Trophoblast cell (in vitro differentiated cells and primary cell): ENCODE data around the gene PREX1.

Experiments
- DNase-seq, 2 donors: peaks; one replicate each; pipeline ENCODE4 v3.0.0-alpha.2; 2016
- H2AFZ ChIP-seq: 2 replicates; pipeline ENCODE4 v1.6.1; 2013; ENCODE audit warnings: low read length, moderate library complexity, mild to moderate bottlenecking; ENCODE audit not compliant: insufficient read depth, poor library complexity
- H2AK5ac ChIP-seq: 2 replicates; pipeline ENCODE4 v1.6.1; 2013; ENCODE audit warnings: mild to moderate bottlenecking, low read length
- H2BK120ac ChIP-seq: 2 replicates; pipeline ENCODE4 v1.6.1; 2013; ENCODE audit warnings: low read length, mild to moderate bottlenecking, moderate library complexity; ENCODE audit not compliant: insufficient read depth, poor library complexity
- H2BK12ac ChIP-seq: 2 replicates; pipeline ENCODE4 v1.6.1; 2013; ENCODE audit warnings: mild to moderate bottlenecking, low read length, moderate library complexity
- H2BK5ac ChIP-seq: 2 replicates; pipeline ENCODE4 v1.6.1; 2013; ENCODE audit warnings: low read length, low read depth, moderate library complexity, mild to moderate bottlenecking; ENCODE audit not compliant: poor library complexity
- H3K14ac ChIP-seq: 2 replicates; pipeline ENCODE4 v1.6.1; 2013; ENCODE audit warnings: mild to moderate bottlenecking, low read length
- H3K18ac ChIP-seq: 2 replicates; pipeline ENCODE4 v1.6.1; 2013; ENCODE audit warnings: mild to moderate bottlenecking, low read length
- H3K23ac ChIP-seq: 2 replicates; pipeline ENCODE4 v1.6.1; 2013; ENCODE audit warnings: low read length
- H3K27ac ChIP-seq: 2 replicates; pipeline ENCODE4 v1.5.1; 2013; ENCODE audit warnings: low read depth, mild to moderate bottlenecking, inconsistent platforms, low read length, moderate library complexity
- H3K27me3 ChIP-seq: 2 replicates; pipeline ENCODE4 v1.6.1; 2013; ENCODE audit warnings: inconsistent platforms, mild to moderate bottlenecking, low read length, moderate library complexity; ENCODE audit not compliant: insufficient read depth
- H3K36me3 ChIP-seq, 2 experiments: 1 replicate in 1 of 2; 2 replicates in 1 of 2; pipeline ENCODE4 v1.6.1; 2013; ENCODE audit warnings: low read length in 2 of 2, mild to moderate bottlenecking in 2 of 2, moderate library complexity in 1 of 2; ENCODE audit not compliant: insufficient read depth in 2 of 2, control insufficient read depth in 1 of 2
- H3K4ac ChIP-seq: 2 replicates; pipeline ENCODE4 v1.6.1; 2013; ENCODE audit warnings: low read depth, mild to moderate bottlenecking, low read length, moderate library complexity
- H3K4me1 ChIP-seq, 2 experiments: 1 replicate in 1 of 2; 2 replicates in 1 of 2; pipeline ENCODE4 v1.6.1; 2013; ENCODE audit warnings: low read length in 2 of 2, mild to moderate bottlenecking in 2 of 2, moderate library complexity in 1 of 2; ENCODE audit not compliant: insufficient read depth in 2 of 2, control insufficient read depth in 1 of 2
- H3K4me2 ChIP-seq: 2 replicates; pipeline ENCODE4 v1.6.1; 2013; ENCODE audit warnings: inconsistent platforms, mild to moderate bottlenecking, low read length, moderate library complexity
- H3K4me3 ChIP-seq: 2 replicates; pipeline ENCODE4 v1.5.1; 2013; ENCODE audit warnings: mild to moderate bottlenecking, low read depth, low read length, inconsistent platforms
- H3K79me1 ChIP-seq: one replicate; pipeline ENCODE4 v1.6.1; 2013; ENCODE audit warnings: low read length
- H3K79me2 ChIP-seq: 2 replicates; pipeline ENCODE4 v1.6.1; 2013; ENCODE audit warnings: low read length, mild to moderate bottlenecking; ENCODE audit not compliant: control insufficient read depth, insufficient read depth, poor library complexity
- H3K9ac ChIP-seq: 2 replicates; pipeline ENCODE4 v1.6.1; 2013; ENCODE audit warnings: mild to moderate bottlenecking, low read length
- H3K9me3 ChIP-seq: 2 replicates; pipeline ENCODE4 v1.6.1; 2013; ENCODE audit warnings: low read depth, mild to moderate bottlenecking, control low read depth, inconsistent platforms, low read length; ENCODE audit not compliant: insufficient read depth
- H4K12ac ChIP-seq: 2 replicates; pipeline ENCODE4 v1.6.1; 2013; ENCODE audit warnings: low read depth, mild to moderate bottlenecking, low read length, moderate library complexity
- H4K8ac ChIP-seq: 2 replicates; pipeline ENCODE4 v1.6.1; 2013; ENCODE audit warnings: low read depth, mild to moderate bottlenecking, low read length, moderate library complexity
- H4K91ac ChIP-seq: one replicate; pipeline ENCODE4 v1.6.1; 2013; ENCODE audit warnings: low read depth, mild to moderate bottlenecking, low read length, moderate library complexity
- WGBS: extraction: QIAGEN DNeasy Blood & Tissue Kit; methylation state at CpG from one replicate; pipeline ENCODE4 v1.1.7; 2013; ENCODE audit warnings: missing lambda C conversion rate; ENCODE audit not compliant: insufficient read length, insufficient coverage; ENCODE audit errors: extremely low coverage; 5-methylcytosine and 5-hydroxymethylcytosine counted together

PREX1 gene

GRCh38 chr20:48781634-48782033 is 46.2 kb downstream of the PREX1 start:
- Histone ChIP-seq H4K12ac (no peak overlapping the region), H3K79me1 (no peaks in the 10 kb centered on the region), H3K79me2 (no peaks in the 10 kb centered on the region), H4K91ac (no peak overlapping the region), H3K14ac (no peak overlapping the region), H2BK120ac (no peak overlapping the region), H3K4me3 (no peak overlapping the region), H4K8ac (no peak overlapping the region), H3K4me1 (no peaks in the 10 kb centered on the region), H2BK12ac (no peak overlapping the region), H3K18ac (no peak overlapping the region), H3K27me3 (no peaks in the 10 kb centered on the region), H3K23ac (no peak overlapping the region), H2BK5ac (no peak overlapping the region), H3K4ac (no peak overlapping the region), H3K36me3 (no peaks in the 10 kb centered on the region), H2AK5ac (no peak overlapping the region), H3K9me3 (peaks cover 4% of the 10 kb centered on the region), H2AFZ (no peak overlapping the region), H3K4me2 (no peak overlapping the region), H3K27ac (no peak overlapping the region), H3K9ac (no peak overlapping the region)
- WGBS = no CpG with 5 or more reads among the region's 1 CpG
- no peak for DNase-seq

- no peaks in the 10 kb centered on the region for H3K79me2 ChIP-seq
- no peaks in the 10 kb centered on the region for H3K4me1 ChIP-seq
- WGBS = no CpG with 5 or more reads among the region's 2 CpGs
- no peak overlapping the region for H3K4me2 ChIP-seq
- no peak overlapping the region for H3K4ac ChIP-seq
- H4K8ac ChIP-seq = no peak overlapping the region
- H4K91ac ChIP-seq = no peak overlapping the region
- no peak overlapping the region for H3K14ac ChIP-seq
- peaks cover 16% of the 10 kb centered on the region for H3K9me3 ChIP-seq
- no peak overlapping the region for H2BK12ac ChIP-seq
- no peaks in the 10 kb centered on the region for H3K27me3 ChIP-seq
- no peak overlapping the region for H3K4me3 ChIP-seq
- no peak overlapping the region for H3K27ac ChIP-seq
- DNase-seq = no peak
- no peak overlapping the region for H2AK5ac ChIP-seq
- no peak overlapping the region for H3K9ac ChIP-seq
- no peak overlapping the region for H4K12ac ChIP-seq
- no peak overlapping the region for H2AFZ ChIP-seq
- no peaks in the 10 kb centered on the region for H3K36me3 ChIP-seq
- no peak overlapping the region for H3K18ac ChIP-seq
- H2BK120ac ChIP-seq = no peak overlapping the region
- H3K23ac ChIP-seq = no peak overlapping the region
- H3K79me1 ChIP-seq = no peaks in the 10 kb centered on the region
- no peak overlapping the region for H2BK5ac ChIP-seq
Observed at GRCh38 chr20:48779435-48779834, 48.4 kb downstream of the PREX1 start.

- Histone ChIP-seq H2AFZ (no peak overlapping the region), H3K27me3 (no peaks in the 10 kb centered on the region), H2BK120ac (no peak overlapping the region), H3K36me3 (no peaks in the 10 kb centered on the region), H3K4me1 (no peaks in the 10 kb centered on the region), H4K91ac (no peak overlapping the region), H2AK5ac (no peak overlapping the region), H3K79me2 (no peaks in the 10 kb centered on the region), H3K9ac (no peak overlapping the region), H3K18ac (no peak overlapping the region), H2BK12ac (no peak overlapping the region), H3K4me3 (no peak overlapping the region), H3K79me1 (no peaks in the 10 kb centered on the region), H3K9me3 (peaks cover 16% of the 10 kb centered on the region), H3K23ac (no peak overlapping the region), H4K8ac (no peak overlapping the region), H3K14ac (no peak overlapping the region), H3K4ac (no peak overlapping the region), H2BK5ac (no peak overlapping the region), H3K4me2 (no peak overlapping the region), H3K27ac (no peak overlapping the region), H4K12ac (no peak overlapping the region)
- no peak for DNase-seq
- no CpG with 5 or more reads among the region's 4 CpGs for WGBS
Observed at GRCh38 chr20:48777821-48778220, 50.0 kb downstream of the PREX1 start.

DNA sequence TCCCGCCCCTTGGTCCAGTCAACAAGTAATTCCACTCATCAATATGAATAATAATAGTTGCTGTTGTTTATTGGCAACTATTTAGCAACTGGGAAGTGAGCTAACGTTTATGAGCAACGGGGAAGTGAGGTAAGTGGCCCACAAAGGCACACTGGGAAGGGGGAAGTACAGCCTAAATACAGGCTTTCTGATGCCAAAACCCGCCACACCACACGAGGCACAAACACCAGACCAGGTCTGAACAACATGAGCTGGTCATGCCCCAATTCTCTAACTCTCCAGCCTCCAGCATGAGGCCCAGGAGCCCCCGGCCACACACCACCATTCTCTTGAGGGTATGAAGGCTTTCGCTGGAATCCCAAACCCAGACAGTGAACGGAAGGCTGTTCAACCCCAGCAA is 50.8 kb downstream of the PREX1 start:
- Histone ChIP-seq H3K9ac (no peak overlapping the region), H3K27me3 (no peaks in the 10 kb centered on the region), H3K4me2 (no peak overlapping the region), H4K91ac (no peak overlapping the region), H4K8ac (no peak overlapping the region), H3K79me1 (no peaks in the 10 kb centered on the region), H2BK12ac (no peak overlapping the region), H2BK120ac (no peak overlapping the region), H3K23ac (no peak overlapping the region), H3K14ac (no peak overlapping the region), H3K4ac (no peak overlapping the region), H3K4me1 (no peaks in the 10 kb centered on the region), H3K4me3 (no peak overlapping the region), H3K79me2 (no peaks in the 10 kb centered on the region), H3K18ac (no peak overlapping the region), H2AFZ (no peak overlapping the region), H3K9me3 (peaks cover 16% of the 10 kb centered on the region), H3K36me3 (no peaks in the 10 kb centered on the region), H3K27ac (no peak overlapping the region), H2BK5ac (no peak overlapping the region), H2AK5ac (no peak overlapping the region), H4K12ac (no peak overlapping the region)
- DNase-seq = peak in 1 of 2 donors; percentile 17
- no CpG with 5 or more reads among the region's 8 CpGs for WGBS
